Fibroblast of pulmonary artery (primary cell): Measurements from ENCODE around the gene KANK4.

ENCODE experiments used
- DNase-seq: peaks from one replicate; pipeline ENCODE4 v3.0.0-alpha.2; 2010; ENCODE audit warnings: low read depth
- H3K4me3 ChIP-seq: replicated peaks from 2 replicates; pipeline ENCODE4 v1.5.1; 2011; ENCODE audit warnings: low read depth, mild to moderate bottlenecking, control low read depth, low read length, moderate library complexity
- TF ChIP-seq, protein P1 (sequence below): IDR thresholded peaks from 2 replicates; pipeline ENCODE4 v1.5.1; 2011; ENCODE audit warnings: mild to moderate bottlenecking, control low read depth, low read length, inconsistent platforms; ENCODE audit errors: missing control alignments

Gene KANK4

GRCh38 chr1:62361431-62361830, 42.2 kb upstream of the KANK4 start:
- H3K4me3 ChIP-seq: no peak overlapping the region
- no peak for DNase-seq
- TF ChIP-seq, protein P1, sequence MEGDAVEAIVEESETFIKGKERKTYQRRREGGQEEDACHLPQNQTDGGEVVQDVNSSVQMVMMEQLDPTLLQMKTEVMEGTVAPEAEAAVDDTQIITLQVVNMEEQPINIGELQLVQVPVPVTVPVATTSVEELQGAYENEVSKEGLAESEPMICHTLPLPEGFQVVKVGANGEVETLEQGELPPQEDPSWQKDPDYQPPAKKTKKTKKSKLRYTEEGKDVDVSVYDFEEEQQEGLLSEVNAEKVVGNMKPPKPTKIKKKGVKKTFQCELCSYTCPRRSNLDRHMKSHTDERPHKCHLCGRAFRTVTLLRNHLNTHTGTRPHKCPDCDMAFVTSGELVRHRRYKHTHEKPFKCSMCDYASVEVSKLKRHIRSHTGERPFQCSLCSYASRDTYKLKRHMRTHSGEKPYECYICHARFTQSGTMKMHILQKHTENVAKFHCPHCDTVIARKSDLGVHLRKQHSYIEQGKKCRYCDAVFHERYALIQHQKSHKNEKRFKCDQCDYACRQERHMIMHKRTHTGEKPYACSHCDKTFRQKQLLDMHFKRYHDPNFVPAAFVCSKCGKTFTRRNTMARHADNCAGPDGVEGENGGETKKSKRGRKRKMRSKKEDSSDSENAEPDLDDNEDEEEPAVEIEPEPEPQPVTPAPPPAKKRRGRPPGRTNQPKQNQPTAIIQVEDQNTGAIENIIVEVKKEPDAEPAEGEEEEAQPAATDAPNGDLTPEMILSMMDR: no peak

DNA sequence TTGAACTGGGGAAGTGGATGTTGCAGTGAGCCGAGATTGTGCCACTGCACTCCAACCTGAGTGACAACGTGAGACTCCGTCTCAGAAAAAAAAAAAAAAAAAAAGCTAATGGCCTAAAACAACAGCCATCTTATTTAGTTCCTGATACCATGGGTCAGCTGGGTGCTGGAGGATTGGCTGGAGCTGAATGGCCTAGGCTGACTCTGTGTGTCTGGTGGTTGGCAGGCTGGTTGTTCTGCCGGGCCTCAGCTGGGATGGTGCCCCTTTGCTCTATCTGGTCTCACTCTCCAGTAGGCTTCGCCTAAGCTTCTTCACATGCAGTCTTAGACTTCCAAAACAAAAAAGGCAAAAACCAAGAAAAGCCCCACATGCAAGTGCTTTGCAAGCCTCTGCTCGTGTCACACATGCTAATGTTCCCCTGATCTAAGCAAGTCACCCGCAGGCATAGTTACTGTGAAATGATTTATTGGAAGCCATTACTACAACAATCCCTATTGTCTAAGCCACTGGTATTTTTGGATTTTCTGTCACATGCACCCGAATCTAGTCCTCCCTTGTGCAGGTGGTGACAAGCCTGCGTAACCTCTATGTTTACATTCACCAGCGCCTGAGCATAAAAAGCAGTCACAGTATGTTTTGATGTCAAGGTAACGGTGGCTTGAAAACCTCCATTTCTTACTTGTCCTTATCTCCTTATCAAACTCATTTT, 39.6 kb upstream of the KANK4 start:
- TF ChIP-seq, protein P1: no peak
- no peak overlapping the region for H3K4me3 ChIP-seq
- no peak for DNase-seq

- no peak for DNase-seq
- TF ChIP-seq, protein P1: no peak
- no peak overlapping the region for H3K4me3 ChIP-seq
These were observed 38.7 kb upstream of the KANK4 start for GRCh38 chr1:62357916-62358315.

DNA sequence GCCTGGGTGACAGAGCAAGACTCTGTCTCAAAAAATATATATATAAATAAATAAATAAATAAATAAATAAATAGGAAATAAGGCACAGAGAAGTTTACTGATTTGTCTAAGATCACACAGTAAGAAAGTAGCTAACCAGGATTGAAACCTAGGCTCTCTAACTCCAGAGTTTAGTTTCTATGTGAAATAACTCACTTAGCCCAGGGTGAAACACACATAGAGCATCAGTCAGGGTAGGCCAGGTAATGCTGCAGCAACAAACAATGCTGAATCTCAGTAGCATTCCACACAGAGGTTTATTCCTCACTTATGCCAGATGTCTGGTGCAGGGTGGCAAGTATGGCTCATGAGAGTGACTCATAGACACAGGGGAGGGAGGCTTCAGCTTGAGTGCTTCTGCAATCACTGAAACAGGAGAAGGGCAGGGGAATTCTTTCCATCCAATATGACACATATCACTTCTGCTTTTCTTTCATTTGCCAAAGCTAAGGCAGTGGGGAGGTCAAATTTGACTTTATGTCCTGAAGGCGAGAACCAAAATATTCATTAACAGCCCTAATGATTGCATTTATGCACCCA, 37.1 kb upstream of the KANK4 start:
- peak; percentile 43 for DNase-seq
- H3K4me3 ChIP-seq: no peak overlapping the region
- TF ChIP-seq, protein P1: no peak

- H3K4me3 ChIP-seq: no peak overlapping the region
- TF ChIP-seq, protein P1: no peak
- DNase-seq: no peak
These were observed 35.9 kb upstream of the KANK4 start for GRCh38 chr1:62355095-62355494.

DNA sequence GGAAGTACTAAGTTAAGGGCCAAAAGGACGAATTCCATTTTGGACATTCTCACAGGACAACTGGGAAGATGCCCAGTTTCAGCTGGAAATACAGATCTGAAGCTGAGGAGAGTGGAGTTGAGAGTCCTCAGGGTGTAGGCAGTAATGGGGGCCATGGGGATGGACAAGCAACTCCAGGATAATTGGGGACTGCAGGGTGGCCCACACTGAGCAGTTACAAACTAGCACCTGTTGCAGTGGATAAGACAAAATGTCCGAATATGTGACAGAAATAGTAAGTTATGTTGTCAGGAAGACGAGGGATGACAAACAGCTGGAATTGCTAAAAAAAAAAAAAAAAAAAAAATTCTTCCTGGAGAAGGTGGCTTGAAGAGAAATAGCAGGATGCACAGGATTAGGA, 34.6 kb upstream of the KANK4 start:
- TF ChIP-seq, protein P1: no peak
- H3K4me3 ChIP-seq: no peak overlapping the region
- DNase-seq: no peak

GRCh38 chr1:62352387-62352786, 33.2 kb upstream of the KANK4 start:
- no peak for DNase-seq
- TF ChIP-seq, protein P1: no peak
- no peak overlapping the region for H3K4me3 ChIP-seq
